WI38 (cell line): ENCODE measurements around the gene SLAIN2.
"Not testable (repeated sequence)": the region's sequence is repeated elsewhere in the genome, so short reads cannot be mapped to it uniquely, and the experiment has no call there.

ENCODE experiments used
- H3K4me3 ChIP-seq: 2 replicates; pipeline ENCODE4 v1.5.1; 2011; ENCODE audit warnings: low read depth, mild to moderate bottlenecking, control low read depth, low read length
- CTCF ChIP-seq: IDR thresholded peaks from 2 replicates; pipeline ENCODE4 v1.5.1; 2012; ENCODE audit warnings: low read depth, mild to moderate bottlenecking, control low read depth, low read length

The SLAIN2 gene

DNA sequence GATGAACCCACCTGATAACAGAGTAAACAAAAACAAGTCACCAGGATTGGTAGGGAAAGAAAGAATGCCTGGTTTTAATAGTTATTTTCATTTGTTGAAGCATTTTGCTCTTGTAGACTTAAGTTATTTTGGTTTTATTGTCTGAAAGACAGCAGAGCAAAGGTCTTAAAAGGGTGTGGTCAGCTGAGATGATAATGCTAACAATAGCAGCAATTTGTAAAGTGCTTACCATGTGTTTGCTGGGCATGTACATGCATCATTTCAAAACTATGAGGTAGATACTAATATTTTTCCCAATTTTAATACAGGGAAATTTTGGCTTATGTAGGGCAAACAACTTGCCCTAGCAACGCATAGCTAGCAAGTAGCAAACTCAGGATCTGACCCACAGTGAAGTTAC lies 95.0 kb downstream of the SLAIN2 start:
- no peak for TF ChIP-seq CTCF
- no peak overlapping the region for H3K4me3 ChIP-seq

DNA sequence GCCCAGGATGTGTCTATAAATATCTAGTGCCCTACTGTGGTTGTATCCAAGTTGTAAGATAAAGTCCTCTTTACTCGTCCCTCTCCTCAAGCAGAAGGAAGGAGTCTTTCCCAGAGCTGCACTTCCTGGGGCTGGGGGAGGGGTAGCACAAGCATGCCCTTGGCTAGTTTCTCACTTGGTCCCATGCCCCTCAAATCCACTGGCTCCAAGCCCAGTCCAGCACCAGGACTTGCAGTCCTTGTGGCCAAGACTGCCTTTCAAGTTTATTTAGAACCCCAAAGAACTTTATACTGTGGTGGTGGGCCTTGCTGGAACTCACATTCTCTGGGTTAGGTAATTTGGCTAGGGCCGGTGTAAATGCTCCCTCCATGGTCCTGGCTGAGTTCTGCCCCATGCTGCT lies 98.7 kb downstream of the SLAIN2 start:
- H3K4me3 ChIP-seq, result no peak overlapping the region
- no peak for TF ChIP-seq CTCF

GRCh38 chr4:48440914-48441313 lies 99.6 kb downstream of the SLAIN2 start:
- not testable (repeated sequence) for H3K4me3 ChIP-seq

- TF ChIP-seq CTCF, result no peak; the same call in 1 of the 2 replicates
Observed at GRCh38 chr4:48445704-48446103, 104.4 kb downstream of the SLAIN2 start.

GRCh38 chr4:48446642-48447041 lies 105.3 kb downstream of the SLAIN2 start:
- H3K4me3 ChIP-seq, result no peak overlapping the region
- no peak for TF ChIP-seq CTCF

More at GRCh38 chr4:48445704-48446103, 104.4 kb downstream of the SLAIN2 start:
- no peak overlapping the region for H3K4me3 ChIP-seq

GRCh38 chr4:48449151-48449550 lies 107.8 kb downstream of the SLAIN2 start:
- no peak overlapping the region for H3K4me3 ChIP-seq
- TF ChIP-seq CTCF, result no peak

DNA sequence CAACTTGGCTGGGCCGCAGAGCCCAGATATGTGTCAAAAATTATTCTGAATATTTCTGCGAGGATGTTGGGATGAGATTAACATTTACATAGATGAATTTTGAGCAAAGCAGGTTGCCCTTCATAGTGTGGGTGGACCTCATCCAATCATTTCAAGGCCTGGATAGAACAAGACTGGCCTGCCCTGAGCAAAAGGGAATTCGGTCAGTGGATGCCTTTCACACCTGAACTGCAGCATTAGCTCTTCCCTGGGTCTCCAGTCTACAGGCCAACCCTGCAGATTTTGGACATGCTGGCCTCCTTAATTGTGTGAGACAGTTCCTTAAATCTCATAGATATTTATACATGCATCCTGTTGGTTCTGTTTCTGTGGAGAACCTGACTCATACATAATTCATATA lies 109.4 kb downstream of the SLAIN2 start:
- no peak for TF ChIP-seq CTCF

GRCh38 chr4:48451656-48452055 lies 110.3 kb downstream of the SLAIN2 start:
- not testable (repeated sequence) for H3K4me3 ChIP-seq

More for the DNA sequence above, 109.4 kb downstream of the SLAIN2 start:
- no peak overlapping the region for H3K4me3 ChIP-seq

GRCh38 chr4:48454591-48454990 lies 113.3 kb downstream of the SLAIN2 start:
- TF ChIP-seq CTCF, result no peak
- H3K4me3 ChIP-seq, result no peak overlapping the region
